ENCODE measurements around the gene RAB3B.

DNA sequence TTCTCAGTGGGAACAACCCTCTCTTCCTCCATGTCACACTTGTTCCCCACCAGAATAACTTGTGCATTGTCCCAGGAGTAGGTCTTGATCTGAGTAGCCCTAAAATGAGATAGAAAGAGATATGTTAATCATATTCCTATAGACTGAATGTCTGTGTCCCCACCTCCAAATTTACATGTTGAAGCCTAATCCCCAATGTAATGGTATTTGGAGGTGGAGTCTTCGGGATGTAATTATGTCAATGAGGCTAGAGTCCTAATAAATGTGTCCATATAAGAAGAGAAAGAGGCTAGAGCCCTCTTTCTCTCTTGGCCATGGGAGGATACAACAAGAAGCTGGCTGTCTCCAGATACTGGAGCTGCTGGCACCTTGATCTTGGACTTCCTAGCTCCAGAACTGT is 57.2 kb downstream of the RAB3B start:
- TF ChIP-seq, protein P1, sequence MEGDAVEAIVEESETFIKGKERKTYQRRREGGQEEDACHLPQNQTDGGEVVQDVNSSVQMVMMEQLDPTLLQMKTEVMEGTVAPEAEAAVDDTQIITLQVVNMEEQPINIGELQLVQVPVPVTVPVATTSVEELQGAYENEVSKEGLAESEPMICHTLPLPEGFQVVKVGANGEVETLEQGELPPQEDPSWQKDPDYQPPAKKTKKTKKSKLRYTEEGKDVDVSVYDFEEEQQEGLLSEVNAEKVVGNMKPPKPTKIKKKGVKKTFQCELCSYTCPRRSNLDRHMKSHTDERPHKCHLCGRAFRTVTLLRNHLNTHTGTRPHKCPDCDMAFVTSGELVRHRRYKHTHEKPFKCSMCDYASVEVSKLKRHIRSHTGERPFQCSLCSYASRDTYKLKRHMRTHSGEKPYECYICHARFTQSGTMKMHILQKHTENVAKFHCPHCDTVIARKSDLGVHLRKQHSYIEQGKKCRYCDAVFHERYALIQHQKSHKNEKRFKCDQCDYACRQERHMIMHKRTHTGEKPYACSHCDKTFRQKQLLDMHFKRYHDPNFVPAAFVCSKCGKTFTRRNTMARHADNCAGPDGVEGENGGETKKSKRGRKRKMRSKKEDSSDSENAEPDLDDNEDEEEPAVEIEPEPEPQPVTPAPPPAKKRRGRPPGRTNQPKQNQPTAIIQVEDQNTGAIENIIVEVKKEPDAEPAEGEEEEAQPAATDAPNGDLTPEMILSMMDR (IDR thresholded peaks at IDR 0.05 in 4 of 5, conservative IDR thresholded peaks at IDR 0.05 in 1 of 5) = no peak
- no peak for TF ChIP-seq POLR2A (IDR thresholded peaks at IDR 0.05)
